Panc1 (cell line): ENCODE results near the gene VKORC1. TPM values are rescaled to one million over a fixed set of nuclear protein-coding genes. Genes with fewer than 3 reads are reported as not detected.
A peak's percentile ranks its signal among the peaks of the same experiment; 100 is the strongest.

Experiments used
- ATAC-seq: fragments of 200-7000 bp; cut with Tn5 transposase; 2 replicates; pipeline ENCODE4 v1.9.1; 2020; ENCODE audit warnings: mild to moderate bottlenecking, moderate library complexity
- BruUV-seq: library from RNA; stranded (reverse); fragments of 400-500 nt; replicated peaks from 2 replicates; lab custom pipeline; 2021; lab: Mats Ljungman, UMichigan
- CTCF ChIA-PET: fragments of 300-600 bp; sonication (Branson Sonifier 250); formaldehyde crosslinking; loops from one replicate; lab custom pipeline; 2022; ENCODE audit warnings: antibody characterized with exemption; lab: Charles Lee
- POLR2A ChIA-PET: fragments of 300-600 bp; sonication (Branson Sonifier 250); formaldehyde crosslinking; loops from one replicate; lab custom pipeline; 2022; ENCODE audit warnings: antibody characterized with exemption; lab: Charles Lee
- DNase-seq: peaks from one replicate; pipeline ENCODE4 v3.0.0-alpha.2; 2010; ENCODE audit warnings: low read depth, low spot score
- H3K27ac ChIP-seq: 2 replicates; pipeline ENCODE4 v1.5.1; 2011; ENCODE audit warnings: mild to moderate bottlenecking, low read length, inconsistent platforms
- H3K27me3 ChIP-seq: fragments of 200-500 bp; sonication (Bioruptor generic); 2 replicates; pipeline ENCODE4 v1.6.0; 2014; ENCODE audit warnings: low read length, inconsistent platforms; ENCODE audit not compliant: control insufficient read depth, insufficient read depth
- H3K36me3 ChIP-seq: fragments of 200-500 bp; sonication (Bioruptor generic); 2 replicates; pipeline ENCODE4 v1.5.1; 2014; ENCODE audit warnings: inconsistent platforms, mild to moderate bottlenecking, low read length, moderate library complexity; ENCODE audit not compliant: control insufficient read depth, insufficient read depth
- H3K4me1 ChIP-seq: 2 replicates; pipeline ENCODE4 v1.5.1; 2011; ENCODE audit warnings: inconsistent platforms, mild to moderate bottlenecking, low read length, moderate library complexity; ENCODE audit not compliant: control insufficient read depth, insufficient read depth
- H3K4me3 ChIP-seq, 2 experiments: 2 replicates each; pipeline ENCODE4 v1.5.1; 2011 to 2012; ENCODE audit warnings: low read depth in 2 of 2, low read length in 2 of 2, mild to moderate bottlenecking in 2 of 2, inconsistent platforms in 1 of 2, moderate library complexity in 1 of 2
- H3K9me3 ChIP-seq: fragments of 200-500 bp; sonication (Bioruptor generic); 2 replicates; pipeline ENCODE4 v1.5.1; 2014; ENCODE audit warnings: low read depth, mild to moderate bottlenecking, inconsistent platforms, low read length, moderate library complexity; ENCODE audit not compliant: control insufficient read depth, insufficient read depth
- POLR2AphosphoS5 ChIP-seq: IDR thresholded peaks from 2 replicates; pipeline ENCODE4 v1.6.1; 2012; ENCODE audit warnings: mild to moderate bottlenecking, low read depth, low read length, moderate library complexity
- SIN3A ChIP-seq: IDR thresholded peaks from 2 replicates; pipeline ENCODE4 v1.6.1; 2012; ENCODE audit warnings: low read depth, mild to moderate bottlenecking, low read length, moderate library complexity, borderline replicate concordance; ENCODE audit not compliant: insufficient read depth
- TCF7L2 ChIP-seq: IDR thresholded peaks from 2 replicates; pipeline ENCODE4 v1.6.1; 2011; ENCODE audit warnings: mild to moderate bottlenecking, low read depth, low read length, inconsistent platforms
- in situ Hi-C: cut with HindIII; loops from 2 replicates; pipeline ENCODE4 v1.10.0; 2016; ENCODE audit warnings: low sequenced_read_pairs, low pct_unique_long_range_greater_than_20kb
- intact Hi-C: fragments of 100-400 bp; cut with micrococcal nuclease; formaldehyde crosslinking; loops from one replicate; pipeline ENCODE4 v1.10.0; 2022; ENCODE audit not compliant: unreplicated experiment
- total RNA-seq: library from RNA; stranded (reverse); gene quantifications from one replicate; pipeline ENCODE4 v1.2.1, GENCODE V29; 2021; ENCODE audit not compliant: unreplicated experiment
- TF ChIP-seq, protein P1 (sequence below), 2 experiments: IDR thresholded peaks; 2 replicates each; pipeline ENCODE4 v1.6.1; 2011 to 2012; ENCODE audit warnings: low read depth in 2 of 2, control low read depth in 1 of 2, low read length in 1 of 2, mild to moderate bottlenecking in 1 of 2, moderate library complexity in 1 of 2; ENCODE audit not compliant: insufficient read depth in 1 of 2
- TF ChIP-seq, protein P2 (sequence below): fragments of 450-650 bp; IDR thresholded peaks from 2 replicates; pipeline ENCODE4 v1.5.1; 2017; ENCODE audit warnings: mild to moderate bottlenecking

The VKORC1 gene
- total RNA-seq, 1 experiment from 2014 or later = 109 TPM

DNA sequence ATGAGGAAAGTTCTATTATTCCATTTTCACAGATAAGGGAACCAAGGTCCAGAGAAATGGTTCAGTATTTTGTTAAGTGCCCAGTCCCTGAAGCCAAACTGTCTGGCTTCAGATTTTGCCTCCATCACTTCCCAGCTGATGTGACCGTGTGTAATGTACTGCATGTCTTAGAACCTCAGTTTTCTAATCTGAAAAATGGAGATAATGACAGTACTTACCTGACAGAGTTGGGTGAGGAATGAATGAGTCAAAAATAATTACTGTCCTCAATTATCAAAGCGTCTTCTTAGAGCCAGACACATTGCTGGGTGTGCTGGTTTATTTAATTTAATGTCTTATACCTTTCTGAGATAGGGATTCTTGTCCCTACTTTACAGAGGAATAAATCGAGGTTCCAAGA is 27.3 kb downstream of the VKORC1 start:
- Histone ChIP-seq H3K27ac (no peak overlapping the region), H3K9me3 (no peaks in the 10 kb centered on the region), H3K4me3 (no peak overlapping the region), H3K4me1 (peaks cover 6% of the 10 kb centered on the region; the same call in 1 of the 2 replicates), H3K36me3 (no peaks in the 10 kb centered on the region; the same call in 1 of the 2 replicates), H3K27me3 (no peaks in the 10 kb centered on the region)
- no peak for TF ChIP-seq SIN3A
- TF ChIP-seq POLR2AphosphoS5 = no peak
- TF ChIP-seq, protein P1, sequence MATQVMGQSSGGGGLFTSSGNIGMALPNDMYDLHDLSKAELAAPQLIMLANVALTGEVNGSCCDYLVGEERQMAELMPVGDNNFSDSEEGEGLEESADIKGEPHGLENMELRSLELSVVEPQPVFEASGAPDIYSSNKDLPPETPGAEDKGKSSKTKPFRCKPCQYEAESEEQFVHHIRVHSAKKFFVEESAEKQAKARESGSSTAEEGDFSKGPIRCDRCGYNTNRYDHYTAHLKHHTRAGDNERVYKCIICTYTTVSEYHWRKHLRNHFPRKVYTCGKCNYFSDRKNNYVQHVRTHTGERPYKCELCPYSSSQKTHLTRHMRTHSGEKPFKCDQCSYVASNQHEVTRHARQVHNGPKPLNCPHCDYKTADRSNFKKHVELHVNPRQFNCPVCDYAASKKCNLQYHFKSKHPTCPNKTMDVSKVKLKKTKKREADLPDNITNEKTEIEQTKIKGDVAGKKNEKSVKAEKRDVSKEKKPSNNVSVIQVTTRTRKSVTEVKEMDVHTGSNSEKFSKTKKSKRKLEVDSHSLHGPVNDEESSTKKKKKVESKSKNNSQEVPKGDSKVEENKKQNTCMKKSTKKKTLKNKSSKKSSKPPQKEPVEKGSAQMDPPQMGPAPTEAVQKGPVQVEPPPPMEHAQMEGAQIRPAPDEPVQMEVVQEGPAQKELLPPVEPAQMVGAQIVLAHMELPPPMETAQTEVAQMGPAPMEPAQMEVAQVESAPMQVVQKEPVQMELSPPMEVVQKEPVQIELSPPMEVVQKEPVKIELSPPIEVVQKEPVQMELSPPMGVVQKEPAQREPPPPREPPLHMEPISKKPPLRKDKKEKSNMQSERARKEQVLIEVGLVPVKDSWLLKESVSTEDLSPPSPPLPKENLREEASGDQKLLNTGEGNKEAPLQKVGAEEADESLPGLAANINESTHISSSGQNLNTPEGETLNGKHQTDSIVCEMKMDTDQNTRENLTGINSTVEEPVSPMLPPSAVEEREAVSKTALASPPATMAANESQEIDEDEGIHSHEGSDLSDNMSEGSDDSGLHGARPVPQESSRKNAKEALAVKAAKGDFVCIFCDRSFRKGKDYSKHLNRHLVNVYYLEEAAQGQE (IDR thresholded peaks at IDR 0.05; ENCODE audit: insufficient read depth in 1 of 2, low read depth in 2 of 2, low read length in 1 of 2) = no peak
- TF ChIP-seq, protein P2, sequence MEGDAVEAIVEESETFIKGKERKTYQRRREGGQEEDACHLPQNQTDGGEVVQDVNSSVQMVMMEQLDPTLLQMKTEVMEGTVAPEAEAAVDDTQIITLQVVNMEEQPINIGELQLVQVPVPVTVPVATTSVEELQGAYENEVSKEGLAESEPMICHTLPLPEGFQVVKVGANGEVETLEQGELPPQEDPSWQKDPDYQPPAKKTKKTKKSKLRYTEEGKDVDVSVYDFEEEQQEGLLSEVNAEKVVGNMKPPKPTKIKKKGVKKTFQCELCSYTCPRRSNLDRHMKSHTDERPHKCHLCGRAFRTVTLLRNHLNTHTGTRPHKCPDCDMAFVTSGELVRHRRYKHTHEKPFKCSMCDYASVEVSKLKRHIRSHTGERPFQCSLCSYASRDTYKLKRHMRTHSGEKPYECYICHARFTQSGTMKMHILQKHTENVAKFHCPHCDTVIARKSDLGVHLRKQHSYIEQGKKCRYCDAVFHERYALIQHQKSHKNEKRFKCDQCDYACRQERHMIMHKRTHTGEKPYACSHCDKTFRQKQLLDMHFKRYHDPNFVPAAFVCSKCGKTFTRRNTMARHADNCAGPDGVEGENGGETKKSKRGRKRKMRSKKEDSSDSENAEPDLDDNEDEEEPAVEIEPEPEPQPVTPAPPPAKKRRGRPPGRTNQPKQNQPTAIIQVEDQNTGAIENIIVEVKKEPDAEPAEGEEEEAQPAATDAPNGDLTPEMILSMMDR = no peak
- TF ChIP-seq TCF7L2 = no peak
- ATAC-seq (no peak), DNase-seq (no peak)
- no TSS peak for BruUV-seq
- ChIA-PET CTCF (interaction anchor here (0.7 kb wide), 1 partner anchor 25 kb away, joined by 3 read pairs; no protein-coding TSS in a partner anchor), POLR2A (interaction anchor here (0.6 kb wide), 1 partner anchor 10 kb away, joined by 4 read pairs; no protein-coding TSS in a partner anchor)
- intact Hi-C loops = no loop called here
- in situ Hi-C loops = no loop called here

DNA sequence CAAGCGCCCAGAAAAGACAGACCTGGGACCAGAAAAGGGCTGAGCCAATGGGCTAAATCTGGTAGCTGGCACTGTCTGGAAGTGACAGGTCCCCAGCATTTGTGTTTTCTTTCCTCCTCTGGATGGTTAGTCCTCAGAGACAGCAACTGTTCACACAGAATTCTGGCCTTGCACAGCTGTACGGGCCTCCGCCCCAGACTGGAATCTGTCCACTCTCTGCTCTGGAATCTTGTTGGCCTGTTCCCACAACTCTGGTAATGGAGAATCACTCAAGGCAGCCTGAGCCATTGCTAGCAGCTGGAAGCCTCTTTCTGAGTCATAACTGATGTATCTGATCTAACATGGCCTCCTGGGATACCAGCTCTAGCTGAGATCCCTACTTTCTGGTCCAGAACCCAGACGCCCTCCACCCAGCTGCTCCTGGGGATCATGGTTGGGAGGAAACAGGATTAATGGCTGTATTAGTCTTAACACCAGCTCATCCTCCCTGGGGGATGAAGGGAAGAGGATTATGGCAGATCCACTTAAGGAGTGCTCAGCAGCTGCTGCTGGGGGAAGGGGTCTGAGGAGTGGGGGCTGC is 29.6 kb downstream of the VKORC1 start:
- no peaks in the 10 kb centered on the region for H3K4me1 ChIP-seq
- no peak overlapping the region for H3K4me3 ChIP-seq
- in situ Hi-C loops = no loop called here
- H3K27ac ChIP-seq = 0 out of 2 replicates have a peak overlapping the region, but pooled peaks have one; percentile 23
- no TSS peak for BruUV-seq
- intact Hi-C loops = no loop called here
- H3K36me3 ChIP-seq = no peaks in the 10 kb centered on the region
- H3K27me3 ChIP-seq = no peaks in the 10 kb centered on the region
- POLR2A ChIA-PET = interaction anchor here (0.6 to 0.7 kb wide), 2 partner anchors 8 to 67 kb away, joined by 4 to 7 read pairs; no protein-coding TSS in a partner anchor
- no peaks in the 10 kb centered on the region for H3K9me3 ChIP-seq
- TF ChIP-seq POLR2AphosphoS5 (no peak), TCF7L2 (no peak), SIN3A (no peak)
- TF ChIP-seq, protein P2 = no peak
- TF ChIP-seq, protein P1 (IDR thresholded peaks at IDR 0.05; ENCODE audit: insufficient read depth in 1 of 2, low read depth in 2 of 2, low read length in 1 of 2) = no peak
- peak; percentile 31; the same call in 1 of the 2 replicates for ATAC-seq
- DNase-seq = no peak
- CTCF ChIA-PET = no interaction called here
